ENCODE measurements around the gene MED12L.
"Not testable (repeated sequence)": the region's sequence is repeated elsewhere in the genome, so short reads cannot be mapped to it uniquely, and the experiment has no call there.

MED12L gene

DNA sequence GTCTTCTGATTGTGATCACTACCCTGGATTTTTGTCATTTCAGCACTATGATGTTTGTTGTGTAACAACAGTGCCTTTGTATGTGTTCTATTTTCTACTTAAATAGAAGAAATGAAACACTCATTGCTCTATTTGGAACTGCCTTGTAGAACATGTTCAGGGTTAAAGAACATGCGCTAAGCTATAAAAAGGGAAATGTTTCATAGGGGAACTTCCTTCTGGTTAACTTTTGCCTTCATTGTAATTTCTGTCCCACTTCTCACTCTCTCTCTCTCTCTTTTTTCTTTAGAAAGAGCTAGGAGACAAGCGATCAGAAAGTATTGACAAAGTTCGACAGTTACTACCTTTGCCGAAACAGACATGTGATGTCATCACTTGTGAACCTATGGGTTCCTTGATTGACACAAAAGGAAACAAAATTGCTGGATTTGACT lies 299.3 kb downstream of the MED12L start, which contains the start of gene P2RY12:
P2RY12 (minus strand) TSS at position 13 of the 434 bp plus-strand sequence. CDS start 45,908 bp downstream, outside the sequence.
- TF ChIP-seq, protein P1, sequence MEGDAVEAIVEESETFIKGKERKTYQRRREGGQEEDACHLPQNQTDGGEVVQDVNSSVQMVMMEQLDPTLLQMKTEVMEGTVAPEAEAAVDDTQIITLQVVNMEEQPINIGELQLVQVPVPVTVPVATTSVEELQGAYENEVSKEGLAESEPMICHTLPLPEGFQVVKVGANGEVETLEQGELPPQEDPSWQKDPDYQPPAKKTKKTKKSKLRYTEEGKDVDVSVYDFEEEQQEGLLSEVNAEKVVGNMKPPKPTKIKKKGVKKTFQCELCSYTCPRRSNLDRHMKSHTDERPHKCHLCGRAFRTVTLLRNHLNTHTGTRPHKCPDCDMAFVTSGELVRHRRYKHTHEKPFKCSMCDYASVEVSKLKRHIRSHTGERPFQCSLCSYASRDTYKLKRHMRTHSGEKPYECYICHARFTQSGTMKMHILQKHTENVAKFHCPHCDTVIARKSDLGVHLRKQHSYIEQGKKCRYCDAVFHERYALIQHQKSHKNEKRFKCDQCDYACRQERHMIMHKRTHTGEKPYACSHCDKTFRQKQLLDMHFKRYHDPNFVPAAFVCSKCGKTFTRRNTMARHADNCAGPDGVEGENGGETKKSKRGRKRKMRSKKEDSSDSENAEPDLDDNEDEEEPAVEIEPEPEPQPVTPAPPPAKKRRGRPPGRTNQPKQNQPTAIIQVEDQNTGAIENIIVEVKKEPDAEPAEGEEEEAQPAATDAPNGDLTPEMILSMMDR (IDR thresholded peaks at IDR 0.05; ENCODE audit: poor library complexity, severe bottlenecking), result no peak
- Histone ChIP-seq H3K4me1 (ENCODE audit: insufficient read depth, poor library complexity, severe bottlenecking) (no peaks in the 10 kb centered on the region), H3K27ac (ENCODE audit: poor library complexity, severe bottlenecking) (no peak within 1 kb of the TSS), H3K27me3 (ENCODE audit: insufficient read depth, poor library complexity, severe bottlenecking) (no peaks in the 10 kb centered on the region), H3K9me3 (ENCODE audit: severe bottlenecking) (no peaks in the 10 kb centered on the region), H3K36me3 (ENCODE audit: low read depth) (no peaks in the 10 kb centered on the region), H3K4me3 (ENCODE audit: severe bottlenecking) (no peak within 1 kb of the TSS)
- ATAC-seq (ENCODE audit: low read depth) (no peak), DNase-seq (ENCODE audit: low spot score) (no peak)

DNA sequence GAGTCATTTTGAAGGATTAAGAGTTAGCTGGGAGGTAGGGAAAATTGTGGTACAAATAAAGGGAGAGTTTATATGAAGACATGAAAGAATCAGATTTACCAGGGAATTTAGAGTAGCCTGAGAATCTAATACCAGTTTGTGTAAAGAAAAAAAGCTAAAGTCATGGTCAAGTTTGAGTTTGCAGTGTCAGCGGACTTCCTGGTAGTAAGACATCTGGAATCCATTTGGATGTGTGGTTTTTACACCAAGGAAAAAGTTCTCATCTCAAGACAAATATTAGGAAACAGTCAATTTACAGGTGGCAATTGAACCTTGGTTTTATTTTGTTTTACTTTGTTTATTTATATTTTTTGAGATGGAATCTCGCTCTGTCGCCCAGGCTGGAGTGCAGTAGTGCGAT lies 300.6 kb downstream of the MED12L start:
- Histone ChIP-seq H3K9me3 (ENCODE audit: severe bottlenecking) (no peaks in the 10 kb centered on the region), H3K27me3 (ENCODE audit: insufficient read depth, poor library complexity, severe bottlenecking) (no peaks in the 10 kb centered on the region), H3K27ac (ENCODE audit: poor library complexity, severe bottlenecking) (no peak overlapping the region), H3K4me3 (ENCODE audit: severe bottlenecking) (no peak overlapping the region), H3K36me3 (ENCODE audit: low read depth) (no peaks in the 10 kb centered on the region), H3K4me1 (ENCODE audit: insufficient read depth, poor library complexity, severe bottlenecking) (no peaks in the 10 kb centered on the region)
- TF ChIP-seq, protein P1 (IDR thresholded peaks at IDR 0.05; ENCODE audit: poor library complexity, severe bottlenecking), result no peak
- ATAC-seq (ENCODE audit: low read depth), result no peak
- no peak for DNase-seq (ENCODE audit: low spot score)

DNA sequence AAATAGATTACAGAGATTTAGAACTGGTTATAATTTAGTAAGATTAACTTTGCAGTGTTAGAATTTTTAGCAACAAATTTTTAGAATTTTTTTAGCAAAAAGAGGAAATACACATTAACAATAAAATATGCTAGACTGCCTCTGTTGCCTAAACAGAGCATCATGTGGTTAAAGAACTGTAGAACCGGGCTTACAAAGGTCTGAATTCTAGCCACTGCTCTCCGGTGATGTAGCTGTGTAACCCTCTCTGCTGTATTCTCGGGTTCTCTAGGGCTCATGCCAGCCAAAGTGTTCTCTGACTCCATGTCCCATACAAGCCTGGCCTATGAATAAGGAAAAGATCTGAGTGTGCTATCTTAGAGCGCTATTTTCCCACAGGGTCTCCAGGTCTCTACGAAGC lies 302.0 kb downstream of the MED12L start:
- no peak overlapping the region for H3K4me3 ChIP-seq (ENCODE audit: severe bottlenecking)
- no peaks in the 10 kb centered on the region for H3K27me3 ChIP-seq (ENCODE audit: insufficient read depth, poor library complexity, severe bottlenecking)
- H3K9me3 ChIP-seq (ENCODE audit: severe bottlenecking), result no peaks in the 10 kb centered on the region
- H3K27ac ChIP-seq (ENCODE audit: poor library complexity, severe bottlenecking), result no peak overlapping the region
- no peak for DNase-seq (ENCODE audit: low spot score)
- ATAC-seq (ENCODE audit: low read depth), result no peak
- TF ChIP-seq, protein P1 (IDR thresholded peaks at IDR 0.05; ENCODE audit: poor library complexity, severe bottlenecking), result no peak
- no peaks in the 10 kb centered on the region for H3K4me1 ChIP-seq (ENCODE audit: insufficient read depth, poor library complexity, severe bottlenecking)
- no peaks in the 10 kb centered on the region for H3K36me3 ChIP-seq (ENCODE audit: low read depth)

DNA sequence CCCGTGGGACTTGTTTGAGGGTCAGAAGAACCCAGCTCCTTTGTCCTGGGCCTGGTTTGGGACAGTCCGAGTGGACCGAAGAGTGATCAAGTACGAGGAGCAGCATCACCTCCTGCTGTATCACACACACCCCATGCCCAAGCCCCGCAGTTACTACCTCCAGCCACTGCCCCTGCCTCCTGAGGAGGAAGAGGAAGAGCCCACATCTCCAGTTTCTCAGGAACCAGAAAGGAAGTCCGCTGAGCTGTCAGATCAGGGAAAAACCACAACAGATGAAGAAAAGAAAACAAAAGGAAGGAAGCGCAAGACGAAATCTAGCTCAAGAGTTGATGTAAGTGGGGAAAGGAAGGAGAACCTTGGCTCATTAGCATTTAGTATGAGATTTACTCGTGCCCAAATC lies 302.4 kb downstream of the MED12L start:
- Histone ChIP-seq H3K27ac (ENCODE audit: poor library complexity, severe bottlenecking) (no peak overlapping the region), H3K4me1 (ENCODE audit: insufficient read depth, poor library complexity, severe bottlenecking) (no peaks in the 10 kb centered on the region), H3K27me3 (ENCODE audit: insufficient read depth, poor library complexity, severe bottlenecking) (no peaks in the 10 kb centered on the region), H3K9me3 (ENCODE audit: severe bottlenecking) (no peaks in the 10 kb centered on the region), H3K36me3 (ENCODE audit: low read depth) (no peaks in the 10 kb centered on the region), H3K4me3 (ENCODE audit: severe bottlenecking) (no peak overlapping the region)
- no peak for DNase-seq (ENCODE audit: low spot score)
- TF ChIP-seq, protein P1 (IDR thresholded peaks at IDR 0.05; ENCODE audit: poor library complexity, severe bottlenecking), result no peak
- no peak for ATAC-seq (ENCODE audit: low read depth)

DNA sequence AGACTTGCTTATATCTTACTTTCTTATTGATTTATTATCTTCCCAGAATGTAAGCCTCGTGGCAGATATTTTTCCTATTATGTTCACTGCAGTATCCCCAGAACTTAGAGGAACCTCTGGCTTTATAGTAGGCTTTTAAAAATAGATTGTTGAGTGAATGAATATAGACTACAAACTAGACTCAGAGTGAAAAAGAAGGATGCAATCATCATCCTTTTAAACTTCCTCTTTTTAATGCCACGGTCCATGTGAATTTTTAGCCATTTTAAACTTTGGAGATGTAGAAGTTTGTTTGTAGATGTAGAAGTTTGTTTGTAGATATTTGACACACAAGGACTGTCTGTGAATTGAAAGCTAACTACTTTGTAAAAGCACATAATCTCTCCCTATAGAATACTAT lies 306.3 kb downstream of the MED12L start:
- Histone ChIP-seq H3K4me1 (ENCODE audit: insufficient read depth, poor library complexity, severe bottlenecking) (peaks cover 13% of the 10 kb centered on the region), H3K9me3 (ENCODE audit: severe bottlenecking) (no peaks in the 10 kb centered on the region), H3K27me3 (ENCODE audit: insufficient read depth, poor library complexity, severe bottlenecking) (no peaks in the 10 kb centered on the region), H3K4me3 (ENCODE audit: severe bottlenecking) (no peak overlapping the region), H3K27ac (ENCODE audit: poor library complexity, severe bottlenecking) (no peak overlapping the region), H3K36me3 (ENCODE audit: low read depth) (no peaks in the 10 kb centered on the region)
- ATAC-seq (ENCODE audit: low read depth) (no peak), DNase-seq (ENCODE audit: low spot score) (no peak)
- TF ChIP-seq, protein P1 (IDR thresholded peaks at IDR 0.05; ENCODE audit: poor library complexity, severe bottlenecking), result no peak

DNA sequence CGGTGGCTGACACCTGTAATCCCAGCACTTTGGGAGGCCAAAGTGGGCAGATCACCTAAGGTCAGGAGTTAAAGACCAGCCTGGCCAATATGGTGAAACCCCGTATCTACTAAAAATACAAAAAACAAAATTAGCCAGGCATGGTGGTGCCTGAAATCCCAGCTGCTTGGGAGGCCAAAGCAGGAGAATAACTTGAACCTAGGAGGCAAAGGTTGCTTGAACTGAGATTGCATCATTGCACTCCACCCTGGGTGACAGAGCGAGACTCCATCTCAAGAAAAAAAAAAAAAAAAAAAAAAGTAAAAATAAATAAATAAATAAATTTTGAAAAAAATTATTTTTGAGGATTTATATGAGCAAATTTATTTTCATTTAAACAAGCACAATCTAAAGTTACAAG lies 306.7 kb downstream of the MED12L start:
- DNase-seq (ENCODE audit: low spot score); H3K9me3 ChIP-seq (ENCODE audit: severe bottlenecking); H3K27me3 ChIP-seq (ENCODE audit: insufficient read depth, poor library complexity, severe bottlenecking); H3K27ac ChIP-seq (ENCODE audit: poor library complexity, severe bottlenecking); ATAC-seq (ENCODE audit: low read depth); H3K4me3 ChIP-seq (ENCODE audit: severe bottlenecking); H3K36me3 ChIP-seq (ENCODE audit: low read depth): not testable (repeated sequence)
- peaks cover 13% of the 10 kb centered on the region for H3K4me1 ChIP-seq (ENCODE audit: insufficient read depth, poor library complexity, severe bottlenecking)
